Neural cell (in vitro differentiated cells): ENCODE results near the gene TMOD2.

ENCODE experiments used
- EZH2 ChIP-seq: fragments of 200-600, 300-800 bp; shearing (Covaris generic), sonication (generic); IDR thresholded peaks from 2 replicates; pipeline ENCODE4 v1.6.1; 2014; ENCODE audit warnings: antibody characterized with exemption, low read length, borderline replicate concordance, mild to moderate bottlenecking; ENCODE audit not compliant: insufficient read depth, poor library complexity, severe bottlenecking
- TF ChIP-seq, protein P1 (sequence below): IDR thresholded peaks from 2 replicates; pipeline ENCODE4 v1.6.1; 2012; ENCODE audit warnings: borderline replicate concordance
- TF ChIP-seq, protein P2 (sequence below): fragments of 450-650 bp; IDR thresholded peaks from 2 replicates; pipeline ENCODE4 v1.5.1; 2014; ENCODE audit warnings: antibody characterized with exemption, mild to moderate bottlenecking, moderate library complexity; ENCODE audit not compliant: poor library complexity, severe bottlenecking

GRCh38 chr15:51718746-51719145, 32.7 kb upstream of the TMOD2 start:
- TF ChIP-seq, protein P1, sequence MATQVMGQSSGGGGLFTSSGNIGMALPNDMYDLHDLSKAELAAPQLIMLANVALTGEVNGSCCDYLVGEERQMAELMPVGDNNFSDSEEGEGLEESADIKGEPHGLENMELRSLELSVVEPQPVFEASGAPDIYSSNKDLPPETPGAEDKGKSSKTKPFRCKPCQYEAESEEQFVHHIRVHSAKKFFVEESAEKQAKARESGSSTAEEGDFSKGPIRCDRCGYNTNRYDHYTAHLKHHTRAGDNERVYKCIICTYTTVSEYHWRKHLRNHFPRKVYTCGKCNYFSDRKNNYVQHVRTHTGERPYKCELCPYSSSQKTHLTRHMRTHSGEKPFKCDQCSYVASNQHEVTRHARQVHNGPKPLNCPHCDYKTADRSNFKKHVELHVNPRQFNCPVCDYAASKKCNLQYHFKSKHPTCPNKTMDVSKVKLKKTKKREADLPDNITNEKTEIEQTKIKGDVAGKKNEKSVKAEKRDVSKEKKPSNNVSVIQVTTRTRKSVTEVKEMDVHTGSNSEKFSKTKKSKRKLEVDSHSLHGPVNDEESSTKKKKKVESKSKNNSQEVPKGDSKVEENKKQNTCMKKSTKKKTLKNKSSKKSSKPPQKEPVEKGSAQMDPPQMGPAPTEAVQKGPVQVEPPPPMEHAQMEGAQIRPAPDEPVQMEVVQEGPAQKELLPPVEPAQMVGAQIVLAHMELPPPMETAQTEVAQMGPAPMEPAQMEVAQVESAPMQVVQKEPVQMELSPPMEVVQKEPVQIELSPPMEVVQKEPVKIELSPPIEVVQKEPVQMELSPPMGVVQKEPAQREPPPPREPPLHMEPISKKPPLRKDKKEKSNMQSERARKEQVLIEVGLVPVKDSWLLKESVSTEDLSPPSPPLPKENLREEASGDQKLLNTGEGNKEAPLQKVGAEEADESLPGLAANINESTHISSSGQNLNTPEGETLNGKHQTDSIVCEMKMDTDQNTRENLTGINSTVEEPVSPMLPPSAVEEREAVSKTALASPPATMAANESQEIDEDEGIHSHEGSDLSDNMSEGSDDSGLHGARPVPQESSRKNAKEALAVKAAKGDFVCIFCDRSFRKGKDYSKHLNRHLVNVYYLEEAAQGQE = no peak
- TF ChIP-seq, protein P2, sequence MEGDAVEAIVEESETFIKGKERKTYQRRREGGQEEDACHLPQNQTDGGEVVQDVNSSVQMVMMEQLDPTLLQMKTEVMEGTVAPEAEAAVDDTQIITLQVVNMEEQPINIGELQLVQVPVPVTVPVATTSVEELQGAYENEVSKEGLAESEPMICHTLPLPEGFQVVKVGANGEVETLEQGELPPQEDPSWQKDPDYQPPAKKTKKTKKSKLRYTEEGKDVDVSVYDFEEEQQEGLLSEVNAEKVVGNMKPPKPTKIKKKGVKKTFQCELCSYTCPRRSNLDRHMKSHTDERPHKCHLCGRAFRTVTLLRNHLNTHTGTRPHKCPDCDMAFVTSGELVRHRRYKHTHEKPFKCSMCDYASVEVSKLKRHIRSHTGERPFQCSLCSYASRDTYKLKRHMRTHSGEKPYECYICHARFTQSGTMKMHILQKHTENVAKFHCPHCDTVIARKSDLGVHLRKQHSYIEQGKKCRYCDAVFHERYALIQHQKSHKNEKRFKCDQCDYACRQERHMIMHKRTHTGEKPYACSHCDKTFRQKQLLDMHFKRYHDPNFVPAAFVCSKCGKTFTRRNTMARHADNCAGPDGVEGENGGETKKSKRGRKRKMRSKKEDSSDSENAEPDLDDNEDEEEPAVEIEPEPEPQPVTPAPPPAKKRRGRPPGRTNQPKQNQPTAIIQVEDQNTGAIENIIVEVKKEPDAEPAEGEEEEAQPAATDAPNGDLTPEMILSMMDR = no peak
- no peak for TF ChIP-seq EZH2
